PC-3 (cell line): Measurements from ENCODE around the gene HOXC4. TPM values are rescaled to one million over a fixed set of nuclear protein-coding genes. Genes with fewer than 3 reads are reported as not detected.

ENCODE experiments used
- ATAC-seq: fragments of 200-7000 bp; cut with Tn5 transposase; 2 replicates; pipeline ENCODE4 v1.9.1; 2020; ENCODE audit warnings: mild to moderate bottlenecking, moderate library complexity
- BruUV-seq: library from RNA; stranded (reverse); fragments of 400-500 nt; replicated peaks from 2 replicates; lab custom pipeline; 2021; lab: Mats Ljungman, UMichigan
- CTCF ChIA-PET: fragments of 300-600 bp; sonication (Branson Sonifier 250); formaldehyde crosslinking; loops from one replicate; lab custom pipeline; 2022; ENCODE audit warnings: antibody characterized with exemption; lab: Charles Lee
- POLR2A ChIA-PET: fragments of 300-600 bp; sonication (Branson Sonifier 250); formaldehyde crosslinking; loops from one replicate; lab custom pipeline; 2022; ENCODE audit warnings: antibody characterized with exemption; ENCODE audit not compliant: unreplicated experiment; lab: Charles Lee
- DNase-seq: peaks from one replicate; pipeline ENCODE4 v3.0.0-alpha.2; 2015
- H2AFZ ChIP-seq: fragments of 300-600 bp; sonication (generic); 2 replicates; pipeline ENCODE4 v1.6.0; 2016; ENCODE audit warnings: antibody characterized with exemption, low read length
- H3F3A ChIP-seq: fragments of 300-600 bp; sonication (generic); one replicate; pipeline ENCODE4 v1.6.0; 2017; ENCODE audit warnings: antibody characterized with exemption, low read length, control low read depth, mild to moderate bottlenecking; ENCODE audit not compliant: unreplicated experiment
- H3K27ac ChIP-seq: fragments of 300-600 bp; sonication (generic); 2 replicates; pipeline ENCODE4 v1.5.1; 2016; ENCODE audit warnings: mild to moderate bottlenecking, low read length
- H3K27me3 ChIP-seq: fragments of 300-600 bp; sonication (generic); 2 replicates; pipeline ENCODE4 v1.6.1; 2016; ENCODE audit warnings: low read length, mixed read lengths
- H3K36me3 ChIP-seq: fragments of 300-600 bp; sonication (generic); 2 replicates; pipeline ENCODE4 v1.6.1; 2016; ENCODE audit warnings: low read depth, mixed run types, low read length, mixed read lengths
- H3K4me1 ChIP-seq: fragments of 300-600 bp; sonication (generic); 2 replicates; pipeline ENCODE4 v1.5.1; 2016; ENCODE audit warnings: low read length; ENCODE audit not compliant: insufficient read depth
- H3K4me2 ChIP-seq: fragments of 300-600 bp; sonication (generic); 2 replicates; pipeline ENCODE4 v1.6.0; 2016; ENCODE audit warnings: low read length
- H3K4me3 ChIP-seq: fragments of 300-600 bp; sonication (generic); 2 replicates; pipeline ENCODE4 v1.5.1; 2016; ENCODE audit warnings: mild to moderate bottlenecking, low read length, mixed read lengths
- H3K79me2 ChIP-seq: fragments of 300-600 bp; sonication (generic); 2 replicates; pipeline ENCODE4 v1.6.1; 2017; ENCODE audit warnings: low read length, mixed read lengths
- H3K9ac ChIP-seq: fragments of 300-600 bp; sonication (generic); 2 replicates; pipeline ENCODE4 v1.6.0; 2016; ENCODE audit warnings: mild to moderate bottlenecking, low read length
- H3K9me2 ChIP-seq: fragments of 300-600 bp; sonication (generic); replicated peaks from 2 replicates; pipeline ENCODE4 v1.6.1; 2016; ENCODE audit warnings: mixed run types, low read length, mixed read lengths
- H3K9me3 ChIP-seq: fragments of 300-600 bp; sonication (generic); 2 replicates; pipeline ENCODE4 v1.6.1; 2016; ENCODE audit warnings: low read length, mixed read lengths
- H4K20me1 ChIP-seq: fragments of 300-600 bp; sonication (generic); 2 replicates; pipeline ENCODE4 v1.6.1; 2016; ENCODE audit warnings: low read length, mixed read lengths
- CTCF ChIP-seq: fragments of 300-600 bp; sonication (generic); conservative IDR thresholded peaks from 2 replicates; pipeline ENCODE4 v1.5.1; 2017; ENCODE audit warnings: antibody characterized with exemption, low read depth, mild to moderate bottlenecking, low read length
- EZH2 ChIP-seq: fragments of 300-600 bp; sonication (generic); IDR thresholded peaks from one replicate; pipeline ENCODE4 v1.6.1; 2017; ENCODE audit warnings: antibody characterized with exemption, mild to moderate bottlenecking, low read length; ENCODE audit not compliant: unreplicated experiment
- EZH2phosphoT487 ChIP-seq: fragments of 300-600 bp; sonication (generic); IDR thresholded peaks from 2 replicates; pipeline ENCODE4 v1.6.1; 2018; ENCODE audit warnings: mild to moderate bottlenecking, antibody characterized with exemption, low read length, borderline replicate concordance
- intact Hi-C: fragments of 100-400 bp; cut with micrococcal nuclease; formaldehyde crosslinking; loops from 2 replicates; pipeline ENCODE4 v1.9.0; 2023
- total RNA-seq: library from RNA; depleted of rRNA; stranded (reverse); fragments of >200 nt; gene quantifications from 2 replicates; pipeline ENCODE4 v1.2.3, GENCODE V29; 2014

HOXC4 gene
- total RNA-seq, 1 experiment from 2014 or later, result 1.8 TPM

- intact Hi-C loops, result no loop called here
- no peak for TF ChIP-seq EZH2phosphoT487
- no peak for TF ChIP-seq CTCF
- no peak for TF ChIP-seq EZH2
- no TSS peak for BruUV-seq
- no peak overlapping the region for H3K9ac ChIP-seq
- H3K9me3 ChIP-seq, result no peaks in the 10 kb centered on the region
- no peak overlapping the region for H3K27ac ChIP-seq
- no peak overlapping the region for H3K4me3 ChIP-seq
- no peaks in the 10 kb centered on the region for H4K20me1 ChIP-seq
- no peaks in the 10 kb centered on the region for H3F3A ChIP-seq
- no peaks in the 10 kb centered on the region for H3K9me2 ChIP-seq
- no peaks in the 10 kb centered on the region for H3K36me3 ChIP-seq
- H3K79me2 ChIP-seq, result no peaks in the 10 kb centered on the region
- ChIA-PET POLR2A (no interaction called here), CTCF (no interaction called here)
- peaks cover 17% of the 10 kb centered on the region for H3K4me1 ChIP-seq
- H3K4me2 ChIP-seq, result no peak overlapping the region
- H3K27me3 ChIP-seq, result peaks cover 8% of the 10 kb centered on the region; the same call in 1 of the 2 replicates
- ATAC-seq (no peak), DNase-seq (no peak)
- H2AFZ ChIP-seq, result no peak overlapping the region
These were observed 2.5 kb downstream of the HOXC4 start for GRCh38 chr12:54056110-54056509.

GRCh38 chr12:54058128-54058768 lies 4.6 kb downstream of the HOXC4 start:
- CTCF ChIA-PET, result no interaction called here
- BruUV-seq, result no TSS peak
- H3K27me3 ChIP-seq, result no peaks in the 10 kb centered on the region
- DNase-seq (no peak), ATAC-seq (no peak)
- H3K4me3 ChIP-seq, result no peak overlapping the region
- H3K27ac ChIP-seq, result no peak overlapping the region
- no peaks in the 10 kb centered on the region for H3K79me2 ChIP-seq
- H3K9ac ChIP-seq, result no peak overlapping the region
- H3K36me3 ChIP-seq, result no peaks in the 10 kb centered on the region
- POLR2A ChIA-PET, result no interaction called here
- H3F3A ChIP-seq, result no peaks in the 10 kb centered on the region
- H3K9me3 ChIP-seq, result no peaks in the 10 kb centered on the region
- no peaks in the 10 kb centered on the region for H4K20me1 ChIP-seq
- no peaks in the 10 kb centered on the region for H3K4me1 ChIP-seq
- TF ChIP-seq CTCF (no peak), EZH2phosphoT487 (no peak), EZH2 (no peak)
- H2AFZ ChIP-seq, result no peak overlapping the region
- H3K9me2 ChIP-seq, result no peaks in the 10 kb centered on the region
- H3K4me2 ChIP-seq, result no peak overlapping the region
- intact Hi-C loops, result no loop called here

GRCh38 chr12:54059668-54060067 lies 6.0 kb downstream of the HOXC4 start:
- CTCF ChIA-PET, result no interaction called here
- no peak overlapping the region for H2AFZ ChIP-seq
- intact Hi-C loops, result no loop called here

More at GRCh38 chr12:54059668-54060067, 6.0 kb downstream of the HOXC4 start:
- Histone ChIP-seq H4K20me1 (no peaks in the 10 kb centered on the region), H3K79me2 (no peaks in the 10 kb centered on the region), H3K4me3 (no peak overlapping the region), H3K27me3 (no peaks in the 10 kb centered on the region), H3K4me1 (no peaks in the 10 kb centered on the region), H3K9me3 (no peaks in the 10 kb centered on the region), H3K4me2 (no peak overlapping the region), H3K9ac (no peak overlapping the region), H3K36me3 (no peaks in the 10 kb centered on the region), H3K27ac (no peak overlapping the region), H3F3A (no peaks in the 10 kb centered on the region), H3K9me2 (no peaks in the 10 kb centered on the region)
- POLR2A ChIA-PET, result no interaction called here
- DNase-seq, result no peak
- TF ChIP-seq EZH2 (no peak), EZH2phosphoT487 (no peak), CTCF (no peak)
- BruUV-seq, result no TSS peak
- no peak for ATAC-seq
